Duodenal mucosa (tissue), 2 donors: ENCODE measurements around the gene TMEFF1.

Source experiments
- H3K27ac ChIP-seq: one replicate; pipeline ENCODE4 v1.7.0; 2013; ENCODE audit warnings: low read depth, low read length
- H3K27me3 ChIP-seq, 2 donors: one replicate each; pipeline ENCODE4 v1.7.0; 2013; ENCODE audit warnings: low read length in 2 of 2, control low read depth in 1 of 2; ENCODE audit not compliant: insufficient read depth in 2 of 2, control insufficient read depth in 1 of 2
- H3K36me3 ChIP-seq, 2 donors: one replicate each; pipeline ENCODE4 v1.7.0; 2013; ENCODE audit warnings: low read length in 2 of 2, control low read depth in 1 of 2; ENCODE audit not compliant: insufficient read depth in 2 of 2, control insufficient read depth in 1 of 2
- H3K4me1 ChIP-seq, 2 donors: one replicate each; pipeline ENCODE4 v1.7.0; 2013; ENCODE audit warnings: low read length in 2 of 2, control low read depth in 1 of 2; ENCODE audit not compliant: insufficient read depth in 2 of 2, control insufficient read depth in 1 of 2
- H3K4me3 ChIP-seq, 2 donors: one replicate each; pipeline ENCODE4 v1.7.0; 2013; ENCODE audit warnings: low read length in 2 of 2, low read depth in 1 of 2
- H3K9ac ChIP-seq, 2 donors: one replicate each; pipeline ENCODE4 v1.7.0; 2013; ENCODE audit warnings: low read length in 2 of 2, low read depth in 1 of 2
- H3K9me3 ChIP-seq, 2 donors: one replicate each; pipeline ENCODE4 v1.7.0; 2013; ENCODE audit warnings: low read length in 2 of 2, control low read depth in 1 of 2; ENCODE audit not compliant: control insufficient read depth in 1 of 2

Gene TMEFF1

GRCh38 chr9:100584951-100585350 is 112.0 kb downstream of the TMEFF1 start:
- Histone ChIP-seq H3K27me3 (no peaks in the 10 kb centered on the region), H3K9me3 (no peaks in the 10 kb centered on the region), H3K9ac (no peak overlapping the region), H3K36me3 (no peaks in the 10 kb centered on the region), H3K4me3 (no peak overlapping the region), H3K4me1 (no peaks in the 10 kb centered on the region), H3K27ac (no peak overlapping the region)

GRCh38 chr9:100586093-100586492 is 113.1 kb downstream of the TMEFF1 start:
- Histone ChIP-seq H3K9ac (no peak overlapping the region), H3K9me3 (no peaks in the 10 kb centered on the region), H3K4me3 (no peak overlapping the region), H3K27ac (no peak overlapping the region), H3K4me1 (no peaks in the 10 kb centered on the region), H3K36me3 (no peaks in the 10 kb centered on the region), H3K27me3 (no peaks in the 10 kb centered on the region)

- H3K4me3 ChIP-seq: no peak overlapping the region
- no peaks in the 10 kb centered on the region for H3K27me3 ChIP-seq
- no peaks in the 10 kb centered on the region for H3K9me3 ChIP-seq
- no peaks in the 10 kb centered on the region for H3K4me1 ChIP-seq
- no peak overlapping the region for H3K9ac ChIP-seq
- H3K27ac ChIP-seq: no peak overlapping the region
- no peaks in the 10 kb centered on the region for H3K36me3 ChIP-seq
Measured at GRCh38 chr9:100587375-100587774, 114.4 kb downstream of the TMEFF1 start.

GRCh38 chr9:100589582-100589981 is 116.6 kb downstream of the TMEFF1 start:
- Histone ChIP-seq H3K9ac (no peak overlapping the region), H3K4me1 (no peaks in the 10 kb centered on the region), H3K9me3 (no peaks in the 10 kb centered on the region), H3K27ac (no peak overlapping the region), H3K36me3 (no peaks in the 10 kb centered on the region), H3K27me3 (no peaks in the 10 kb centered on the region), H3K4me3 (no peak overlapping the region)

GRCh38 chr9:100590481-100590880 is 117.5 kb downstream of the TMEFF1 start:
- Histone ChIP-seq H3K4me3 (no peak overlapping the region), H3K9me3 (no peaks in the 10 kb centered on the region), H3K9ac (no peak overlapping the region), H3K27ac (no peak overlapping the region), H3K27me3 (no peaks in the 10 kb centered on the region), H3K36me3 (no peaks in the 10 kb centered on the region), H3K4me1 (no peaks in the 10 kb centered on the region)

GRCh38 chr9:100591139-100591538 is 118.2 kb downstream of the TMEFF1 start:
- H3K4me3 ChIP-seq: no peak overlapping the region
- no peaks in the 10 kb centered on the region for H3K4me1 ChIP-seq
- H3K9ac ChIP-seq: no peak overlapping the region
- H3K9me3 ChIP-seq: no peaks in the 10 kb centered on the region
- H3K27me3 ChIP-seq: no peaks in the 10 kb centered on the region
- no peak overlapping the region for H3K27ac ChIP-seq
- H3K36me3 ChIP-seq: no peaks in the 10 kb centered on the region

- no peaks in the 10 kb centered on the region for H3K27me3 ChIP-seq
- H3K36me3 ChIP-seq: no peaks in the 10 kb centered on the region
- H3K9ac ChIP-seq: no peak overlapping the region
- H3K9me3 ChIP-seq: no peaks in the 10 kb centered on the region
- H3K4me1 ChIP-seq: no peaks in the 10 kb centered on the region
- H3K4me3 ChIP-seq: no peak overlapping the region
- H3K27ac ChIP-seq: no peak overlapping the region
Measured at GRCh38 chr9:100591639-100592412, 118.9 kb downstream of the TMEFF1 start.

GRCh38 chr9:100595391-100596199 is 122.6 kb downstream of the TMEFF1 start:
- Histone ChIP-seq H3K4me1 (peaks cover 6% of the 10 kb centered on the region in 2 donors), H3K9ac (no peak overlapping the region), H3K9me3 (no peaks in the 10 kb centered on the region), H3K4me3 (no peak overlapping the region), H3K27ac (no peak overlapping the region), H3K27me3 (no peaks in the 10 kb centered on the region), H3K36me3 (no peaks in the 10 kb centered on the region)

GRCh38 chr9:100597236-100597635 is 124.3 kb downstream of the TMEFF1 start:
- Histone ChIP-seq H3K9ac (no peak overlapping the region), H3K9me3 (no peaks in the 10 kb centered on the region), H3K27me3 (no peaks in the 10 kb centered on the region)

GRCh38 chr9:100598641-100599145 is 125.7 kb downstream of the TMEFF1 start:
- H3K4me3 ChIP-seq: peak overlapping the region; percentile 63 to 65
- no peaks in the 10 kb centered on the region for H3K36me3 ChIP-seq
- H3K27ac ChIP-seq: no peak overlapping the region
- no peaks in the 10 kb centered on the region for H3K27me3 ChIP-seq
- H3K9ac ChIP-seq: peak overlapping the region; percentile 26 to 67
- peaks cover 6% of the 10 kb centered on the region in 2 donors for H3K4me1 ChIP-seq
- no peaks in the 10 kb centered on the region for H3K9me3 ChIP-seq

More at GRCh38 chr9:100597236-100597635, 124.3 kb downstream of the TMEFF1 start:
- H3K36me3 ChIP-seq: no peaks in the 10 kb centered on the region
- no peak overlapping the region for H3K4me3 ChIP-seq
- no peak overlapping the region for H3K27ac ChIP-seq
- H3K4me1 ChIP-seq: peaks cover 6% of the 10 kb centered on the region in 2 donors
